ENCODE results near the gene HOPX. TPM values are rescaled to one million over a fixed set of nuclear protein-coding genes. Genes with fewer than 3 reads are reported as not detected.

The HOPX gene
- total RNA-seq, 1 donor from 2014 or later: 0.96 TPM

DNA sequence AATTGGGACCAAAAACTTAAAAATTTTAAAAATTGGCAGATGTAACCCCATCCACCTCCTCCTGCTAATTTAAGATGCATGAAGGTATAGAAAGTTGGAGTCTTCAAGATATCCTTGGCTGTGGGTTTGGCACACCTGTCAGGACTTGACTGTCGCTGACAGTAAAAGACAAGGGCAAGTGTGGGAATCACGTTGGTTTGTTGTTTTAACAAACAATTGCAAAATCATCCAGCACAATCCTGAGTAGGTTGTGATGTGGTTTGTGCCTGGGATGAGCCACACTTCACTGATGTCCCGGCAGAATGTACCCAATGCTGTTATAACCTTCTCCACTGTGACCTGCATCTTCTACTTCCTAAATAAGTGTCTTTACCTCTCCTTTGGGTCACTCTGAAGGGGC, 24.0 kb downstream of the HOPX start:
- Histone ChIP-seq H3K27me3 (ENCODE audit: control insufficient read depth, insufficient read depth, low read length) (peaks cover 13% of the 10 kb centered on the region), H3K4me3 (ENCODE audit: low read depth, low read length) (no peak overlapping the region), H3K36me3 (ENCODE audit: control insufficient read depth, insufficient read depth, low read length) (no peaks in the 10 kb centered on the region)
- TF ChIP-seq, protein P1, sequence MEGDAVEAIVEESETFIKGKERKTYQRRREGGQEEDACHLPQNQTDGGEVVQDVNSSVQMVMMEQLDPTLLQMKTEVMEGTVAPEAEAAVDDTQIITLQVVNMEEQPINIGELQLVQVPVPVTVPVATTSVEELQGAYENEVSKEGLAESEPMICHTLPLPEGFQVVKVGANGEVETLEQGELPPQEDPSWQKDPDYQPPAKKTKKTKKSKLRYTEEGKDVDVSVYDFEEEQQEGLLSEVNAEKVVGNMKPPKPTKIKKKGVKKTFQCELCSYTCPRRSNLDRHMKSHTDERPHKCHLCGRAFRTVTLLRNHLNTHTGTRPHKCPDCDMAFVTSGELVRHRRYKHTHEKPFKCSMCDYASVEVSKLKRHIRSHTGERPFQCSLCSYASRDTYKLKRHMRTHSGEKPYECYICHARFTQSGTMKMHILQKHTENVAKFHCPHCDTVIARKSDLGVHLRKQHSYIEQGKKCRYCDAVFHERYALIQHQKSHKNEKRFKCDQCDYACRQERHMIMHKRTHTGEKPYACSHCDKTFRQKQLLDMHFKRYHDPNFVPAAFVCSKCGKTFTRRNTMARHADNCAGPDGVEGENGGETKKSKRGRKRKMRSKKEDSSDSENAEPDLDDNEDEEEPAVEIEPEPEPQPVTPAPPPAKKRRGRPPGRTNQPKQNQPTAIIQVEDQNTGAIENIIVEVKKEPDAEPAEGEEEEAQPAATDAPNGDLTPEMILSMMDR (IDR thresholded peaks at IDR 0.05; ENCODE audit: insufficient read depth, low read length, poor library complexity, severe bottlenecking): no peak
- DNase-seq (ENCODE audit: low read depth): no peak

GRCh38 chr4:56656346-56656643, 24.8 kb downstream of the HOPX start:
- peak overlapping the region; percentile 47 for H3K4me3 ChIP-seq (ENCODE audit: low read depth, low read length)
- DNase-seq (ENCODE audit: low read depth): no peak
- no peaks in the 10 kb centered on the region for H3K36me3 ChIP-seq (ENCODE audit: control insufficient read depth, insufficient read depth, low read length)
- TF ChIP-seq, protein P1 (IDR thresholded peaks at IDR 0.05; ENCODE audit: insufficient read depth, low read length, poor library complexity, severe bottlenecking): peak; percentile 37
- H3K27me3 ChIP-seq (ENCODE audit: control insufficient read depth, insufficient read depth, low read length): peaks cover 13% of the 10 kb centered on the region

GRCh38 chr4:56655627-56656345, 25.3 kb downstream of the HOPX start:
- Histone ChIP-seq H3K36me3 (ENCODE audit: control insufficient read depth, insufficient read depth, low read length) (no peaks in the 10 kb centered on the region), H3K4me3 (ENCODE audit: low read depth, low read length) (peak overlapping the region; percentile 47), H3K27me3 (ENCODE audit: control insufficient read depth, insufficient read depth, low read length) (peaks cover 13% of the 10 kb centered on the region)
- DNase-seq (ENCODE audit: low read depth): no peak
- TF ChIP-seq, protein P1 (IDR thresholded peaks at IDR 0.05; ENCODE audit: insufficient read depth, low read length, poor library complexity, severe bottlenecking): no peak

DNA sequence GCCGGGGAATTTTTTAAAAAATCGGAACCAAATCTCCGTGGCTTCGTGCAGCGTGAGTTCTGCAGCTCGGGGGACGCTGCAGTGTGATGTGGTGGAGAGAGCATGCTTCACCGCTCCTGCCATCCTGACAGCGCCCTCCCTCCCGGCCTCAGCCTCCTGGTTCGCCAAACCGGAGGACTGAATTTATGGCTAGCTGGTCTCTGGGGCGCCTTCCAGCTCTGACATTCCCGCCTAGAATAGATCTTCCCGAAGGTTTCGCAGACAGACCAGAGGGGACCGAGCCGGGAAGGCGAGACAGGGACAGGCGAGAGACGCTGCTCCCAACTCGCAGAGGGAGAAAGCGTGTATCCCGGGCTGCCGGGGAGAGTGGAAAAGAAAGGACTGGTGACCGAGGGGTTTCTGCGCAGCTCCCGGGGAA, 25.9 kb downstream of the HOPX start:
- peak overlapping the region; percentile 47 for H3K4me3 ChIP-seq (ENCODE audit: low read depth, low read length)
- H3K27me3 ChIP-seq (ENCODE audit: control insufficient read depth, insufficient read depth, low read length): peaks cover 13% of the 10 kb centered on the region
- no peak for DNase-seq (ENCODE audit: low read depth)
- TF ChIP-seq, protein P1 (IDR thresholded peaks at IDR 0.05; ENCODE audit: insufficient read depth, low read length, poor library complexity, severe bottlenecking): no peak
- H3K36me3 ChIP-seq (ENCODE audit: control insufficient read depth, insufficient read depth, low read length): no peaks in the 10 kb centered on the region

DNA sequence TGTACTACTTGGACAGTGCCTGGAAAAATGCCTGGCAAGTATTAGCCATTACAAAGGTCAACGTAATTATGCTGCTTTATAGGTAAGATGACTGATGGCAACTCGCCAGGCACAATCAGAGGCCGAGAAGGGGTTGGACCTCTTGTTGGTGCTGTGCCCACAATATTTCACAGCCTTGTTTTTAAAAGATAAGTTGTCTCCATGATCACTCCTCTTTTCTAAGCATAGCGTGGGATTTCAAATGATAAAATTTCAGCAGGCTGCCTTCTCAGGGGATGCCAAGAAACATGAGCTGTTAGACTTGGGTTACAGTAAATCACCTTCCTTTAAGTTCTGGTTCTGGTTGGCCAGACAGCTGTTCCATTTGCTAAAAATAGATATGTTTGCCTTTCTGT, 26.9 kb downstream of the HOPX start:
- Histone ChIP-seq H3K4me3 (ENCODE audit: low read depth, low read length) (no peak overlapping the region), H3K27me3 (ENCODE audit: control insufficient read depth, insufficient read depth, low read length) (peaks cover 13% of the 10 kb centered on the region), H3K36me3 (ENCODE audit: control insufficient read depth, insufficient read depth, low read length) (no peaks in the 10 kb centered on the region)
- no peak for DNase-seq (ENCODE audit: low read depth)
- TF ChIP-seq, protein P1 (IDR thresholded peaks at IDR 0.05; ENCODE audit: insufficient read depth, low read length, poor library complexity, severe bottlenecking): no peak

Data from kidney epithelial cell (primary cell).